Stimulated activated effector memory CD8-positive, alpha-beta T cell treated with anti-CD3 and anti-CD28 coated beads, Interleukin-12 subunit alpha, Interleukin-12 subunit beta, amount 100 ng/mL, for 72 hours (primary cell): ENCODE measurements around the gene EGR2.

Experiments
- ATAC-seq: fragments of 150-1000 bp; cut with Tn5 transposase; 2 replicates; pipeline ENCODE4 v1.10.0; 2021
- DNase-seq, 2 donors: peaks; one replicate each; pipeline ENCODE4 v3.0.0; 2021 to 2022; ENCODE audit warnings: low spot score in 2 of 2
- H3K27ac Mint-ChIP-seq: one replicate; pipeline ENCODE4 v1.8.0; 2022; ENCODE audit warnings: mild to moderate bottlenecking, mixed read lengths
- H3K36me3 Mint-ChIP-seq: one replicate; pipeline ENCODE4 v1.8.0; 2022; ENCODE audit warnings: mild to moderate bottlenecking, mixed read lengths
- H3K4me1 Mint-ChIP-seq: one replicate; pipeline ENCODE4 v1.8.0; 2022; ENCODE audit warnings: mixed read lengths
- H3K4me3 Mint-ChIP-seq: one replicate; pipeline ENCODE4 v1.8.0; 2022; ENCODE audit warnings: mild to moderate bottlenecking, mixed read lengths
- H3K9me3 Mint-ChIP-seq: one replicate; pipeline ENCODE4 v1.8.0; 2022; ENCODE audit warnings: mixed read lengths

The EGR2 gene

GRCh38 chr10:62812672-62813439 is 3.3 kb downstream of the EGR2 start:
- Mint-ChIP-seq H3K36me3 (peaks cover 96% of the 10 kb centered on the region), H3K9me3 (no peaks in the 10 kb centered on the region), H3K27ac (peak overlapping the region; percentile 95), H3K4me3 (peak overlapping the region; percentile 97), H3K4me1 (peaks cover 67% of the 10 kb centered on the region)
- ATAC-seq (no peak), DNase-seq (no peak)

- ATAC-seq (peak; percentile 86), DNase-seq (peak; percentile 65 to 95)
- H3K27ac Mint-ChIP-seq = peak overlapping the region; percentile 91
- peaks cover 96% of the 10 kb centered on the region for H3K36me3 Mint-ChIP-seq
- no peaks in the 10 kb centered on the region for H3K9me3 Mint-ChIP-seq
- peaks cover 68% of the 10 kb centered on the region for H3K4me1 Mint-ChIP-seq
- H3K4me3 Mint-ChIP-seq = peak overlapping the region; percentile 97
Measured at GRCh38 chr10:62811159-62811875, 4.8 kb downstream of the EGR2 start.

- no peak overlapping the region for H3K4me3 Mint-ChIP-seq
- peaks cover 72% of the 10 kb centered on the region for H3K4me1 Mint-ChIP-seq
- ATAC-seq (no peak), DNase-seq (no peak)
- peaks cover 94% of the 10 kb centered on the region for H3K36me3 Mint-ChIP-seq
- H3K9me3 Mint-ChIP-seq = no peaks in the 10 kb centered on the region
- peak overlapping the region; percentile 91 for H3K27ac Mint-ChIP-seq
Measured at GRCh38 chr10:62810156-62810902, 5.8 kb downstream of the EGR2 start.

- no peak for DNase-seq
- Mint-ChIP-seq H3K9me3 (no peaks in the 10 kb centered on the region), H3K4me3 (peak overlapping the region; percentile 92), H3K36me3 (peaks cover 63% of the 10 kb centered on the region), H3K27ac (peak overlapping the region; percentile 100), H3K4me1 (peaks cover 45% of the 10 kb centered on the region)
- ATAC-seq = no peak
Measured at GRCh38 chr10:62806251-62806650, 9.9 kb downstream of the EGR2 start.

GRCh38 chr10:62805231-62806099 is 10.7 kb downstream of the EGR2 start:
- Mint-ChIP-seq H3K4me1 (peaks cover 38% of the 10 kb centered on the region), H3K9me3 (no peaks in the 10 kb centered on the region), H3K4me3 (peak overlapping the region; percentile 92), H3K36me3 (peaks cover 55% of the 10 kb centered on the region), H3K27ac (peak overlapping the region; percentile 100)
- DNase-seq = peak in 1 of 2 donors; percentile 81
- no peak for ATAC-seq

- Mint-ChIP-seq H3K27ac (peak within 1 kb of the TSS; percentile 100), H3K36me3 (peaks cover 47% of the 10 kb centered on the region), H3K9me3 (no peaks in the 10 kb centered on the region), H3K4me1 (peaks cover 35% of the 10 kb centered on the region), H3K4me3 (peak within 1 kb of the TSS; percentile 92)
- DNase-seq = peak; percentile 59 to 86
- peak; percentile 91 for ATAC-seq
Measured at GRCh38 chr10:62804356-62805230, 11.6 kb downstream of the EGR2 start, which contains the start of gene ADO. Gene ADO (plus strand): TSS chr10:62804720. CDS start chr10:62805060, 340 bp downstream.

- peaks cover 30% of the 10 kb centered on the region for H3K4me1 Mint-ChIP-seq
Measured at GRCh38 chr10:62803724-62804355, 12.3 kb downstream of the EGR2 start.

GRCh38 chr10:62801871-62802270 is 14.3 kb downstream of the EGR2 start:
- ATAC-seq = no peak
- Mint-ChIP-seq H3K9me3 (no peaks in the 10 kb centered on the region), H3K4me3 (no peak overlapping the region), H3K4me1 (peaks cover 15% of the 10 kb centered on the region), H3K36me3 (peaks cover 23% of the 10 kb centered on the region), H3K27ac (no peak overlapping the region)
- DNase-seq = no peak

More at GRCh38 chr10:62803724-62804355, 12.3 kb downstream of the EGR2 start:
- peak overlapping the region; percentile 92 for H3K4me3 Mint-ChIP-seq
- ATAC-seq = no peak
- peaks cover 43% of the 10 kb centered on the region for H3K36me3 Mint-ChIP-seq
- H3K9me3 Mint-ChIP-seq = no peaks in the 10 kb centered on the region
- no peak for DNase-seq
- H3K27ac Mint-ChIP-seq = peak overlapping the region; percentile 100

- no peak overlapping the region for H3K4me3 Mint-ChIP-seq
- no peaks in the 10 kb centered on the region for H3K4me1 Mint-ChIP-seq
- H3K27ac Mint-ChIP-seq = no peak overlapping the region
- no peaks in the 10 kb centered on the region for H3K9me3 Mint-ChIP-seq
- no peaks in the 10 kb centered on the region for H3K36me3 Mint-ChIP-seq
- DNase-seq (no peak), ATAC-seq (no peak)
Measured at GRCh38 chr10:62796896-62797295, 19.3 kb downstream of the EGR2 start.

GRCh38 chr10:62795762-62796161 is 20.4 kb downstream of the EGR2 start:
- Mint-ChIP-seq H3K27ac (no peak overlapping the region), H3K36me3 (no peaks in the 10 kb centered on the region), H3K4me3 (no peak overlapping the region), H3K4me1 (no peaks in the 10 kb centered on the region), H3K9me3 (no peaks in the 10 kb centered on the region)
- DNase-seq (no peak), ATAC-seq (no peak)

- ATAC-seq = no peak
- no peaks in the 10 kb centered on the region for H3K9me3 Mint-ChIP-seq
Measured at GRCh38 chr10:62795100-62795499, 21.1 kb downstream of the EGR2 start.

GRCh38 chr10:62794306-62794705 is 21.9 kb downstream of the EGR2 start:
- no peak for ATAC-seq
- no peaks in the 10 kb centered on the region for H3K9me3 Mint-ChIP-seq
- H3K36me3 Mint-ChIP-seq = no peaks in the 10 kb centered on the region
- no peak overlapping the region for H3K27ac Mint-ChIP-seq
- no peaks in the 10 kb centered on the region for H3K4me1 Mint-ChIP-seq
- DNase-seq = no peak
- H3K4me3 Mint-ChIP-seq = no peak overlapping the region

More at GRCh38 chr10:62795100-62795499, 21.1 kb downstream of the EGR2 start:
- Mint-ChIP-seq H3K4me3 (no peak overlapping the region), H3K27ac (no peak overlapping the region), H3K36me3 (no peaks in the 10 kb centered on the region), H3K4me1 (no peaks in the 10 kb centered on the region)
- no peak for DNase-seq

GRCh38 chr10:62792261-62792660 is 23.9 kb downstream of the EGR2 start:
- no peak for DNase-seq
- H3K9me3 Mint-ChIP-seq = no peaks in the 10 kb centered on the region

More at GRCh38 chr10:62792261-62792660, 23.9 kb downstream of the EGR2 start:
- H3K27ac Mint-ChIP-seq = no peak overlapping the region
- no peaks in the 10 kb centered on the region for H3K36me3 Mint-ChIP-seq
- no peaks in the 10 kb centered on the region for H3K4me1 Mint-ChIP-seq
- no peak overlapping the region for H3K4me3 Mint-ChIP-seq
- no peak for ATAC-seq
